SK-N-SH (cell line): ENCODE data around the gene SLC35E2B. TPM values are rescaled to one million over a fixed set of nuclear protein-coding genes. Genes with fewer than 3 reads are reported as not detected.
A peak's percentile ranks its signal among the peaks of the same experiment; 100 is the strongest.
"Not testable (repeated sequence)": the region's sequence is repeated elsewhere in the genome, so short reads cannot be mapped to it uniquely, and the experiment has no call there.

Source experiments
- CTCF ChIA-PET: fragments of 300-600, 350-600 bp; formaldehyde crosslinking; extraction: SDS; loops from one replicate; lab custom pipeline; 2021; lab: Yijun Ruan, JAX
- POLR2A ChIA-PET: fragments of 350-600 bp; sonication (Branson Sonifier 250); formaldehyde crosslinking; extraction: SDS; loops from one replicate; lab custom pipeline; 2020; ENCODE audit warnings: antibody characterized with exemption, inconsistent platforms; lab: Yijun Ruan, JAX
- DNase-seq: peaks from one replicate; pipeline ENCODE4 v3.0.0; 2012
- H2AFZ ChIP-seq: fragments of 200-600 bp; sonication (generic); 2 replicates; pipeline ENCODE4 v1.8.1; 2016; ENCODE audit warnings: antibody characterized with exemption, mild to moderate bottlenecking, low read depth
- H3F3A ChIP-seq: fragments of 200-600 bp; sonication (generic); replicated peaks from 2 replicates; pipeline ENCODE3; 2016; ENCODE audit warnings: antibody characterized with exemption, mild to moderate bottlenecking; ENCODE audit not compliant: insufficient read depth
- H3K27ac ChIP-seq, 2 experiments: fragments of 200-500 bp in 1 of 2; fragments of 200-600 bp in 1 of 2; sonication (Bioruptor generic) in 1 of 2; sonication (generic), shearing (Covaris generic) in 1 of 2; 2 replicates each; pipeline versions ENCODE4 v1.5.1 to v1.6.1; 2014 to 2016; ENCODE audit warnings: low read depth in 2 of 2, inconsistent platforms in 1 of 2, low read length in 1 of 2, mild to moderate bottlenecking in 1 of 2, mixed read lengths in 1 of 2
- H3K27me3 ChIP-seq: fragments of 200-600 bp; sonication (generic), shearing (Covaris generic); 2 replicates; pipeline ENCODE4 v1.6.1; 2016; ENCODE audit warnings: mixed run types; ENCODE audit not compliant: insufficient read depth
- H3K36me3 ChIP-seq, 2 experiments: fragments of 200-500 bp in 1 of 2; fragments of 200-600 bp in 1 of 2; sonication (Bioruptor generic) in 1 of 2; sonication (generic) in 1 of 2; replicated peaks in 1 of 2; 2 replicates each; pipeline versions ENCODE3 to v1.5.1; 2014 to 2016; ENCODE audit warnings: low read length in 1 of 2, mild to moderate bottlenecking in 1 of 2; ENCODE audit not compliant: insufficient read depth in 2 of 2, control insufficient read depth in 1 of 2
- H3K4me1 ChIP-seq, 2 experiments: fragments of 200-500 bp in 1 of 2; fragments of 200-600 bp in 1 of 2; sonication (Bioruptor generic) in 1 of 2; sonication (generic), shearing (Covaris generic) in 1 of 2; 2 replicates each; pipeline versions ENCODE4 v1.5.1 to v1.6.1; 2014 to 2016; ENCODE audit warnings: low read depth in 1 of 2, low read length in 1 of 2, mixed run types in 1 of 2; ENCODE audit not compliant: insufficient read depth in 2 of 2, control insufficient read depth in 1 of 2
- H3K4me2 ChIP-seq: fragments of 200-600 bp; sonication (generic), shearing (Covaris generic); 2 replicates; pipeline ENCODE4 v1.6.1; 2017; ENCODE audit warnings: mixed run types
- H3K4me3 ChIP-seq, 2 experiments: fragments of 200-500 bp in 1 of 2; fragments of 200-600 bp in 1 of 2; sonication (Bioruptor generic) in 1 of 2; sonication (generic), shearing (Covaris generic) in 1 of 2; 2 replicates each; pipeline versions ENCODE4 v1.5.1 to v1.8.1; 2014 to 2016; ENCODE audit warnings: low read depth in 2 of 2, inconsistent platforms in 1 of 2, low read length in 1 of 2, mild to moderate bottlenecking in 1 of 2, mixed read lengths in 1 of 2, moderate library complexity in 1 of 2
- H3K79me2 ChIP-seq: fragments of 200-600 bp; sonication (generic); 2 replicates; pipeline ENCODE4 v1.8.1; 2017; ENCODE audit warnings: mild to moderate bottlenecking; ENCODE audit not compliant: insufficient read depth
- H3K9ac ChIP-seq: fragments of 200-600 bp; sonication (generic); 2 replicates; pipeline ENCODE4 v1.6.1; 2017; ENCODE audit warnings: mixed run types
- H3K9me2 ChIP-seq: fragments of 200-600 bp; sonication (generic); 2 replicates; pipeline ENCODE4 v1.6.1; 2017; ENCODE audit warnings: mixed run types
- H3K9me3 ChIP-seq: fragments of 200-600 bp; sonication (generic); 2 replicates; pipeline ENCODE4 v1.6.1; 2017; ENCODE audit warnings: mixed run types, mild to moderate bottlenecking, moderate library complexity
- H4K20me1 ChIP-seq: fragments of 200-600 bp; sonication (generic); 2 replicates; pipeline ENCODE4 v1.6.1; 2017; ENCODE audit warnings: mild to moderate bottlenecking, mixed run types; ENCODE audit not compliant: insufficient read depth
- WGBS: methylation state at CpG from one replicate; pipeline ENCODE4 v1.1.6; 2017; ENCODE audit warnings: low lambda C conversion rate; 5-methylcytosine and 5-hydroxymethylcytosine counted together
- polyA plus RNA-seq, 3 experiments: library from polyadenylated mRNA; depleted of rRNA; stranded (reverse); fragments of >200 nt; gene quantifications; 2 replicates each; pipeline ENCODE4 v1.2.3, GENCODE V29; 2012

SLC35E2B gene
- polyA plus RNA-seq, 1 of the 3 experiments (the other 2 are of a cell fraction) = 20.5 TPM

- H3K79me2 ChIP-seq, POLR2A ChIA-PET, CTCF ChIA-PET, H3K27ac ChIP-seq, H3K36me3 ChIP-seq, H2AFZ ChIP-seq, H4K20me1 ChIP-seq, H3K4me3 ChIP-seq, H3F3A ChIP-seq, H3K4me2 ChIP-seq, H3K9me2 ChIP-seq, H3K9ac ChIP-seq, H3K9me3 ChIP-seq, H3K27me3 ChIP-seq, DNase-seq, H3K4me1 ChIP-seq: not testable (repeated sequence)
- WGBS = 97% methylated on average over 19 of the region's 38 CpGs
Observed at GRCh38 chr1:1640711-1641461, 51.7 kb downstream of the SLC35E2B start.

- H3K9me3 ChIP-seq, H3K4me3 ChIP-seq, H3K4me2 ChIP-seq, H3K27me3 ChIP-seq, H3F3A ChIP-seq, H3K36me3 ChIP-seq, H4K20me1 ChIP-seq, DNase-seq, H3K9me2 ChIP-seq, H3K27ac ChIP-seq, H2AFZ ChIP-seq, CTCF ChIA-PET, H3K4me1 ChIP-seq, POLR2A ChIA-PET, H3K79me2 ChIP-seq, H3K9ac ChIP-seq: not testable (repeated sequence)
- WGBS = 85% methylated on average over 5 of the region's 25 CpGs
Observed at GRCh38 chr1:1640081-1640480, 52.5 kb downstream of the SLC35E2B start.

GRCh38 chr1:1639368-1639767 lies 53.2 kb downstream of the SLC35E2B start:
- H3K79me2 ChIP-seq, H3K9ac ChIP-seq, DNase-seq, H3K4me3 ChIP-seq, H3K36me3 ChIP-seq, H3K4me1 ChIP-seq, H4K20me1 ChIP-seq, H3K27ac ChIP-seq, H3K9me3 ChIP-seq, H3K9me2 ChIP-seq, CTCF ChIA-PET, H3K27me3 ChIP-seq, POLR2A ChIA-PET, H2AFZ ChIP-seq, H3F3A ChIP-seq, H3K4me2 ChIP-seq: not testable (repeated sequence)
- WGBS = 100% methylated on average over 1 of the region's 16 CpGs

DNA sequence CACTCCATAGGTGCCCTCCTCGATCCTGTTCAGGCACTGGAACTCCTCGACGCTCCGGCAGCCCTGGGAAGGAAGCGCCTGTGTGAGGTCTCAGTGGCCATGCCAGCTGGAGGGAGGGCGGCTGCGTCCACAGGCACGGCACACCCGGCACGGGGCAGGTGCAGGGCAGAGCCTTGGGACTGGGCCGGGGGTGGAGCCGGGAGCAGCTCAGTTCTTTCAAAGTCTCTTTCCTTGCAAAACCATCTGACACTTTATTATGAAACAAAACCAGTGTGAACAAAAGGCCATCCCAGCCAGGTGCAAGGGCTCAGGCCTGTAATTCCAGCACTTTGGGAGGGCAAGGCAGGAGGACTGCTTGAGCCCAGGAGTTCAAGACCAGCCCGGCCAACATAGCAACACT lies 54.1 kb downstream of the SLC35E2B start:
- H3K79me2 ChIP-seq, H2AFZ ChIP-seq, H3K27ac ChIP-seq, H3K27me3 ChIP-seq, H3K9me2 ChIP-seq, H3K4me1 ChIP-seq, POLR2A ChIA-PET, H3K4me2 ChIP-seq, H3K9ac ChIP-seq, DNase-seq, H4K20me1 ChIP-seq, H3F3A ChIP-seq, CTCF ChIA-PET, H3K4me3 ChIP-seq, H3K36me3 ChIP-seq, H3K9me3 ChIP-seq: not testable (repeated sequence)
- WGBS = 95% methylated on average over 8 of the region's 13 CpGs

- H2AFZ ChIP-seq, H4K20me1 ChIP-seq, H3K4me2 ChIP-seq, H3K36me3 ChIP-seq, H3K9me3 ChIP-seq, CTCF ChIA-PET, H3K79me2 ChIP-seq, H3K4me1 ChIP-seq, POLR2A ChIA-PET, H3K9me2 ChIP-seq, H3K9ac ChIP-seq, H3K27ac ChIP-seq, H3K4me3 ChIP-seq, H3F3A ChIP-seq, H3K27me3 ChIP-seq, DNase-seq: not testable (repeated sequence)
- WGBS = 93% methylated on average over 6 of the region's 14 CpGs
Observed at GRCh38 chr1:1637479-1637875, 55.1 kb downstream of the SLC35E2B start.

- H3K9me3 ChIP-seq, CTCF ChIA-PET, H3K4me3 ChIP-seq, H3K79me2 ChIP-seq, H3K9me2 ChIP-seq, H4K20me1 ChIP-seq, H2AFZ ChIP-seq, H3K36me3 ChIP-seq, H3F3A ChIP-seq, H3K4me2 ChIP-seq, H3K9ac ChIP-seq, H3K27ac ChIP-seq, POLR2A ChIA-PET, H3K4me1 ChIP-seq, H3K27me3 ChIP-seq: not testable (repeated sequence)
- WGBS = 85% methylated on average over 14 of the region's 37 CpGs
- peak; percentile 9 for DNase-seq
Observed at GRCh38 chr1:1636621-1637478, 55.7 kb downstream of the SLC35E2B start.
